ENCODE results near the gene JADE2. TPM values are rescaled to one million over a fixed set of nuclear protein-coding genes. Genes with fewer than 3 reads are reported as not detected.
A peak's percentile ranks its signal among the peaks of the same experiment; 100 is the strongest.

The JADE2 gene
- total and polyA plus RNA-seq, 2 experiments from 2014 or later = 16.2 to 40.8 TPM

DNA sequence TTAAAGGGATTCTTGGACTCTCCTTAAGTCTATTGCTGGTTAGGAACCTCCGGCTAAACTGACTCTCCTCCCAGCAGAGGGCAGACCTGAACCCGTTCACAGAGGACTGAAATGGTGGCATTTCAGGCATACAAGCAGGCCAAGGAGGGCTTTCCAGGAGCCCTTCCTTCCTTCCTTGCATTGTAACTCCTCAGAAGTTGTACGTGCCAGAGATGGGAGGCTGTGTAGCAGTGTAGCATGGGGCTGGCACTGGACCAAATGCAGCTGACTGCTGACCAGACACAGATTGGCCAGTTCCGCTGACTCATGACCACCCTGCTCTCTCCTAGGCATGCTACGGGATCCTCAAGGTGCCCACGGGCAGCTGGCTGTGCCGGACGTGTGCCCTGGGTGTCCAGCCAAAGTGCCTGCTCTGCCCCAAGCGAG lies 36.4 kb downstream of the JADE2 start:
- peaks cover 1% of the 10 kb centered on the region; the same call in 2 of the 3 replicates for H3K4me1 Mint-ChIP-seq
- no peaks in the 10 kb centered on the region for H3K9me2 ChIP-seq (ENCODE audit: insufficient read depth)
- DNase-seq (ENCODE audit: low spot score) (peak; percentile 57), ATAC-seq (peak; percentile 80)
- peaks cover 17% of the 10 kb centered on the region for H3K36me3 ChIP-seq (ENCODE audit: insufficient read depth)
- H3K79me2 ChIP-seq (replicated peaks; ENCODE audit: insufficient read depth) = peaks cover 5% of the 10 kb centered on the region
- H3K27ac Mint-ChIP-seq = peak overlapping the region; percentile 92
- H3K27me3 Mint-ChIP-seq (ENCODE audit: insufficient read depth, low read depth, poor library complexity) = peaks cover 14% of the 10 kb centered on the region
- H4K20me1 ChIP-seq (replicated peaks; ENCODE audit: insufficient read depth) = peaks cover 6% of the 10 kb centered on the region
- no peaks in the 10 kb centered on the region for H3F3A ChIP-seq (replicated peaks; ENCODE audit: low read depth)
- 0 out of 2 replicates have a peak overlapping the region, but pooled peaks have one; percentile 55 for H3K27ac ChIP-seq (ENCODE audit: low read depth)
- no peaks in the 10 kb centered on the region for H3K4me1 ChIP-seq (ENCODE audit: insufficient read depth)
- H3K4me3 ChIP-seq = no peak overlapping the region
- H3K4me2 ChIP-seq = no peak overlapping the region
- no peak for TF ChIP-seq CREB1 (CRISPR knock-in tag; IDR thresholded peaks at IDR 0.05; ENCODE audit: low read depth)
- no peak for TF ChIP-seq ZNF331 (CRISPR knock-in tag; IDR thresholded peaks at IDR 0.05; ENCODE audit: low read depth)
- TF ChIP-seq NANOG (IDR thresholded peaks at IDR 0.05; ENCODE audit: borderline replicate concordance) = no peak
- TF ChIP-seq JUNB (IDR thresholded peaks at IDR 0.05; ENCODE audit: unreplicated experiment) = no peak
- TF ChIP-seq, protein P1, sequence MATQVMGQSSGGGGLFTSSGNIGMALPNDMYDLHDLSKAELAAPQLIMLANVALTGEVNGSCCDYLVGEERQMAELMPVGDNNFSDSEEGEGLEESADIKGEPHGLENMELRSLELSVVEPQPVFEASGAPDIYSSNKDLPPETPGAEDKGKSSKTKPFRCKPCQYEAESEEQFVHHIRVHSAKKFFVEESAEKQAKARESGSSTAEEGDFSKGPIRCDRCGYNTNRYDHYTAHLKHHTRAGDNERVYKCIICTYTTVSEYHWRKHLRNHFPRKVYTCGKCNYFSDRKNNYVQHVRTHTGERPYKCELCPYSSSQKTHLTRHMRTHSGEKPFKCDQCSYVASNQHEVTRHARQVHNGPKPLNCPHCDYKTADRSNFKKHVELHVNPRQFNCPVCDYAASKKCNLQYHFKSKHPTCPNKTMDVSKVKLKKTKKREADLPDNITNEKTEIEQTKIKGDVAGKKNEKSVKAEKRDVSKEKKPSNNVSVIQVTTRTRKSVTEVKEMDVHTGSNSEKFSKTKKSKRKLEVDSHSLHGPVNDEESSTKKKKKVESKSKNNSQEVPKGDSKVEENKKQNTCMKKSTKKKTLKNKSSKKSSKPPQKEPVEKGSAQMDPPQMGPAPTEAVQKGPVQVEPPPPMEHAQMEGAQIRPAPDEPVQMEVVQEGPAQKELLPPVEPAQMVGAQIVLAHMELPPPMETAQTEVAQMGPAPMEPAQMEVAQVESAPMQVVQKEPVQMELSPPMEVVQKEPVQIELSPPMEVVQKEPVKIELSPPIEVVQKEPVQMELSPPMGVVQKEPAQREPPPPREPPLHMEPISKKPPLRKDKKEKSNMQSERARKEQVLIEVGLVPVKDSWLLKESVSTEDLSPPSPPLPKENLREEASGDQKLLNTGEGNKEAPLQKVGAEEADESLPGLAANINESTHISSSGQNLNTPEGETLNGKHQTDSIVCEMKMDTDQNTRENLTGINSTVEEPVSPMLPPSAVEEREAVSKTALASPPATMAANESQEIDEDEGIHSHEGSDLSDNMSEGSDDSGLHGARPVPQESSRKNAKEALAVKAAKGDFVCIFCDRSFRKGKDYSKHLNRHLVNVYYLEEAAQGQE (IDR thresholded peaks at IDR 0.05; ENCODE audit: unreplicated experiment) = no peak
- TF ChIP-seq CTCF (conservative IDR thresholded peaks at IDR 0.05; ENCODE audit: low read depth in 2 of 2) = peak; percentile 51 to 67
- TF ChIP-seq, protein P2, sequence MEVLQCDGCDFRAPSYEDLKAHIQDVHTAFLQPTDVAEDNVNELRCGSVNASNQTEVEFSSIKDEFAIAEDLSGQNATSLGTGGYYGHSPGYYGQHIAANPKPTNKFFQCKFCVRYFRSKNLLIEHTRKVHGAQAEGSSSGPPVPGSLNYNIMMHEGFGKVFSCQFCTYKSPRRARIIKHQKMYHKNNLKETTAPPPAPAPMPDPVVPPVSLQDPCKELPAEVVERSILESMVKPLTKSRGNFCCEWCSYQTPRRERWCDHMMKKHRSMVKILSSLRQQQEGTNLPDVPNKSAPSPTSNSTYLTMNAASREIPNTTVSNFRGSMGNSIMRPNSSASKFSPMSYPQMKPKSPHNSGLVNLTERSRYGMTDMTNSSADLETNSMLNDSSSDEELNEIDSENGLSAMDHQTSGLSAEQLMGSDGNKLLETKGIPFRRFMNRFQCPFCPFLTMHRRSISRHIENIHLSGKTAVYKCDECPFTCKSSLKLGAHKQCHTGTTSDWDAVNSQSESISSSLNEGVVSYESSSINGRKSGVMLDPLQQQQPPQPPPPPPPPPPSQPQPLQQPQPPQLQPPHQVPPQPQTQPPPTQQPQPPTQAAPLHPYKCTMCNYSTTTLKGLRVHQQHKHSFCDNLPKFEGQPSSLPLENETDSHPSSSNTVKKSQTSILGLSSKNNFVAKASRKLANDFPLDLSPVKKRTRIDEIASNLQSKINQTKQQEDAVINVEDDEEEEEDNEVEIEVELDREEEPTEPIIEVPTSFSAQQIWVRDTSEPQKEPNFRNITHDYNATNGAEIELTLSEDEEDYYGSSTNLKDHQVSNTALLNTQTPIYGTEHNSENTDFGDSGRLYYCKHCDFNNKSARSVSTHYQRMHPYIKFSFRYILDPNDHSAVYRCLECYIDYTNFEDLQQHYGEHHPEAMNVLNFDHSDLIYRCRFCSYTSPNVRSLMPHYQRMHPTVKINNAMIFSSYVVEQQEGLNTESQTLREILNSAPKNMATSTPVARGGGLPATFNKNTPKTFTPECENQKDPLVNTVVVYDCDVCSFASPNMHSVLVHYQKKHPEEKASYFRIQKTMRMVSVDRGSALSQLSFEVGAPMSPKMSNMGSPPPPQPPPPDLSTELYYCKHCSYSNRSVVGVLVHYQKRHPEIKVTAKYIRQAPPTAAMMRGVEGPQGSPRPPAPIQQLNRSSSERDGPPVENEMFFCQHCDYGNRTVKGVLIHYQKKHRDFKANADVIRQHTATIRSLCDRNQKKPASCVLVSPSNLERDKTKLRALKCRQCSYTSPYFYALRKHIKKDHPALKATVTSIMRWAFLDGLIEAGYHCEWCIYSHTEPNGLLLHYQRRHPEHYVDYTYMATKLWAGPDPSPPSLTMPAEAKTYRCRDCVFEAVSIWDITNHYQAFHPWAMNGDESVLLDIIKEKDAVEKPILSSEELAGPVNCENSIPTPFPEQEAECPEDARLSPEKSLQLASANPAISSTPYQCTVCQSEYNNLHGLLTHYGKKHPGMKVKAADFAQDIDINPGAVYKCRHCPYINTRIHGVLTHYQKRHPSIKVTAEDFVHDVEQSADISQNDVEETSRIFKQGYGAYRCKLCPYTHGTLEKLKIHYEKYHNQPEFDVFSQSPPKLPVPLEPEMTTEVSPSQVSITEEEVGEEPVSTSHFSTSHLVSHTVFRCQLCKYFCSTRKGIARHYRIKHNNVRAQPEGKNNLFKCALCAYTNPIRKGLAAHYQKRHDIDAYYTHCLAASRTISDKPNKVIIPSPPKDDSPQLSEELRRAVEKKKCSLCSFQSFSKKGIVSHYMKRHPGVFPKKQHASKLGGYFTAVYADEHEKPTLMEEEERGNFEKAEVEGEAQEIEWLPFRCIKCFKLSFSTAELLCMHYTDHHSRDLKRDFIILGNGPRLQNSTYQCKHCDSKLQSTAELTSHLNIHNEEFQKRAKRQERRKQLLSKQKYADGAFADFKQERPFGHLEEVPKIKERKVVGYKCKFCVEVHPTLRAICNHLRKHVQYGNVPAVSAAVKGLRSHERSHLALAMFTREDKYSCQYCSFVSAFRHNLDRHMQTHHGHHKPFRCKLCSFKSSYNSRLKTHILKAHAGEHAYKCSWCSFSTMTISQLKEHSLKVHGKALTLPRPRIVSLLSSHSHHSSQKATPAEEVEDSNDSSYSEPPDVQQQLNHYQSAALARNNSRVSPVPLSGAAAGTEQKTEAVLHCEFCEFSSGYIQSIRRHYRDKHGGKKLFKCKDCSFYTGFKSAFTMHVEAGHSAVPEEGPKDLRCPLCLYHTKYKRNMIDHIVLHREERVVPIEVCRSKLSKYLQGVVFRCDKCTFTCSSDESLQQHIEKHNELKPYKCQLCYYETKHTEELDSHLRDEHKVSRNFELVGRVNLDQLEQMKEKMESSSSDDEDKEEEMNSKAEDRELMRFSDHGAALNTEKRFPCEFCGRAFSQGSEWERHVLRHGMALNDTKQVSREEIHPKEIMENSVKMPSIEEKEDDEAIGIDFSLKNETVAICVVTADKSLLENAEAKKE (CRISPR knock-in tag; IDR thresholded peaks at IDR 0.05) = no peak
- no peak for TF ChIP-seq ETS1 (IDR thresholded peaks at IDR 0.05)
- no peaks in the 10 kb centered on the region for H3K9me3 Mint-ChIP-seq
- no peak overlapping the region for H3K4me3 Mint-ChIP-seq
- no peak overlapping the region for H2AFZ ChIP-seq
- H3K36me3 Mint-ChIP-seq (ENCODE audit: low read depth) = peaks cover 76% of the 10 kb centered on the region
- no peaks in the 10 kb centered on the region for H3K27me3 ChIP-seq (ENCODE audit: insufficient read depth)

Data from GM23338 (cell line).